Measurements from ENCODE around the gene CDC26. TPM values are rescaled to one million over a fixed set of nuclear protein-coding genes. Genes with fewer than 3 reads are reported as not detected.
"Not testable (repeated sequence)": the region's sequence is repeated elsewhere in the genome, so short reads cannot be mapped to it uniquely, and the experiment has no call there.

CDC26 gene
- total RNA-seq, 1 donor from 2014 or later = 17.8 TPM

- not testable (repeated sequence) for ATAC-seq; DNase-seq (ENCODE audit: low spot score)
Observed at GRCh38 chr9:113296247-113296646, 20.9 kb upstream of the CDC26 start.

- DNase-seq (ENCODE audit: low spot score) (no peak), ATAC-seq (no peak)
Observed at GRCh38 chr9:113293285-113293878, 18.0 kb upstream of the CDC26 start.

GRCh38 chr9:113290052-113290607, 14.8 kb upstream of the CDC26 start:
- ATAC-seq (no peak), DNase-seq (ENCODE audit: low spot score) (no peak)

GRCh38 chr9:113289091-113289490, 13.7 kb upstream of the CDC26 start:
- ATAC-seq (no peak), DNase-seq (ENCODE audit: low spot score) (no peak)

- DNase-seq (ENCODE audit: low spot score) (no peak), ATAC-seq (no peak)
Observed at GRCh38 chr9:113281356-113281755, 6.0 kb upstream of the CDC26 start.

- no peak for ATAC-seq
- no peak for DNase-seq (ENCODE audit: low spot score)
Observed at GRCh38 chr9:113278840-113279239, 3.5 kb upstream of the CDC26 start.

GRCh38 chr9:113274474-113275156, 757 bp downstream of the CDC26 start:
- DNase-seq (ENCODE audit: low spot score) (no peak), ATAC-seq (peak; percentile 56)

- DNase-seq (ENCODE audit: low spot score) = no peak
- ATAC-seq = peak; percentile 55
Observed at GRCh38 chr9:113269871-113270270, 5.5 kb downstream of the CDC26 start.

- ATAC-seq (peak; percentile 45), DNase-seq (ENCODE audit: low spot score) (no peak)
Observed at GRCh38 chr9:113269355-113269754, 6.0 kb downstream of the CDC26 start.

GRCh38 chr9:113267911-113268566, 7.3 kb downstream of the CDC26 start:
- ATAC-seq = no peak
- DNase-seq (ENCODE audit: low spot score) = no peak

GRCh38 chr9:113266174-113266573, 9.2 kb downstream of the CDC26 start:
- ATAC-seq (no peak), DNase-seq (ENCODE audit: low spot score) (no peak)

- peak; percentile 87 for ATAC-seq
- peak; percentile 52 for DNase-seq (ENCODE audit: low spot score)
Observed at GRCh38 chr9:113261917-113262671, 13.3 kb downstream of the CDC26 start.

GRCh38 chr9:113258282-113258681, 17.1 kb downstream of the CDC26 start:
- no peak for DNase-seq (ENCODE audit: low spot score)
- ATAC-seq = peak; percentile 61

GRCh38 chr9:113257863-113258262, 17.5 kb downstream of the CDC26 start:
- DNase-seq (ENCODE audit: low spot score) (no peak), ATAC-seq (peak; percentile 21)

- DNase-seq (ENCODE audit: low spot score) (no peak), ATAC-seq (no peak)
Observed at GRCh38 chr9:113255438-113255837, 19.9 kb downstream of the CDC26 start.

GRCh38 chr9:113254991-113255390, 20.4 kb downstream of the CDC26 start:
- ATAC-seq (no peak), DNase-seq (ENCODE audit: low spot score) (no peak)

GRCh38 chr9:113250807-113251206, 24.6 kb downstream of the CDC26 start:
- no peak for DNase-seq (ENCODE audit: low spot score)
- ATAC-seq = no peak

- DNase-seq (ENCODE audit: low spot score); ATAC-seq: not testable (repeated sequence)
Observed at GRCh38 chr9:113249661-113250060, 25.7 kb downstream of the CDC26 start.

GRCh38 chr9:113247640-113248039, 27.7 kb downstream of the CDC26 start:
- ATAC-seq (no peak), DNase-seq (ENCODE audit: low spot score) (no peak)

GRCh38 chr9:113246928-113247327, 28.4 kb downstream of the CDC26 start:
- ATAC-seq (no peak), DNase-seq (ENCODE audit: low spot score) (no peak)

- DNase-seq (ENCODE audit: low spot score) (no peak), ATAC-seq (no peak)
Observed at GRCh38 chr9:113245894-113246293, 29.5 kb downstream of the CDC26 start.
